ENCODE data around the gene SPATA17.

SPATA17 gene

GRCh38 chr1:217911908-217912307 is 280.8 kb downstream of the SPATA17 start:
- ChIA-PET CTCF (no interaction called here), POLR2A (no interaction called here)
- DNase-seq (ENCODE audit: low read depth, low spot score) = no peak

GRCh38 chr1:217917281-217917887 is 286.2 kb downstream of the SPATA17 start:
- no peak overlapping the region for H3K4me3 ChIP-seq (ENCODE audit: low read depth, low read length)
- ChIA-PET POLR2A (no interaction called here), CTCF (no interaction called here)
- no peak for TF ChIP-seq CTCF (IDR thresholded peaks at IDR 0.05; ENCODE audit: insufficient read depth, low read length, missing control alignments)
- no peak for DNase-seq (ENCODE audit: low read depth, low spot score)

More at GRCh38 chr1:217911908-217912307, 280.8 kb downstream of the SPATA17 start:
- no peak for TF ChIP-seq CTCF (IDR thresholded peaks at IDR 0.05; ENCODE audit: insufficient read depth, low read length, missing control alignments)
- no peak overlapping the region for H3K4me3 ChIP-seq (ENCODE audit: low read depth, low read length)

- CTCF ChIA-PET = no interaction called here
Measured at GRCh38 chr1:217919683-217920388, 288.7 kb downstream of the SPATA17 start.

More at GRCh38 chr1:217919683-217920388, 288.7 kb downstream of the SPATA17 start:
- DNase-seq (ENCODE audit: low read depth, low spot score) = no peak
- 0 out of 2 replicates have a peak overlapping the region, but pooled peaks have one; percentile 8 for H3K4me3 ChIP-seq (ENCODE audit: low read depth, low read length)
- POLR2A ChIA-PET = no interaction called here
- TF ChIP-seq CTCF (IDR thresholded peaks at IDR 0.05; ENCODE audit: insufficient read depth, low read length, missing control alignments) = no peak
